Neural cell (in vitro differentiated cells): Measurements from ENCODE around the gene SERPINA1. TPM values are rescaled to one million over a fixed set of nuclear protein-coding genes. Genes with fewer than 3 reads are reported as not detected.

Experiments used
- H2AFZ ChIP-seq: fragments of 200-600, 300-800 bp; sonication (generic), shearing (Covaris generic); 2 replicates; pipeline ENCODE4 v1.6.0; 2014; ENCODE audit warnings: low read depth, mild to moderate bottlenecking, antibody characterized with exemption, low read length, moderate library complexity
- H3F3A ChIP-seq: fragments of 200-600 bp; shearing (Covaris generic); 2 replicates; pipeline ENCODE4 v1.6.1; 2016; ENCODE audit warnings: mild to moderate bottlenecking, moderate library complexity, mixed read lengths, antibody characterized with exemption, low read length; ENCODE audit not compliant: insufficient read depth, poor library complexity, severe bottlenecking
- H3K27ac ChIP-seq: fragments of 200-600, 300-800 bp; sonication (generic), shearing (Covaris generic); 2 replicates; pipeline ENCODE4 v1.5.1; 2014; ENCODE audit warnings: mild to moderate bottlenecking, low read length, moderate library complexity
- H3K27me3 ChIP-seq: fragments of 300-800, 200-600 bp; sonication (generic), shearing (Covaris generic); 2 replicates; pipeline ENCODE4 v1.6.0; 2014; ENCODE audit warnings: mild to moderate bottlenecking, low read depth, low read length, moderate library complexity; ENCODE audit not compliant: insufficient read depth
- H3K36me3 ChIP-seq: fragments of 300-800, 200-600 bp; sonication (generic), shearing (Covaris generic); 2 replicates; pipeline ENCODE4 v1.5.1; 2014; ENCODE audit warnings: mild to moderate bottlenecking, antibody characterized with exemption, low read length, moderate library complexity; ENCODE audit not compliant: insufficient read depth
- H3K4me2 ChIP-seq: fragments of 300-800, 200-600 bp; sonication (generic), shearing (Covaris generic); 2 replicates; pipeline ENCODE4 v1.6.0; 2014; ENCODE audit warnings: mild to moderate bottlenecking, low read length
- H3K4me3 ChIP-seq: fragments of 300-800, 200-600 bp; sonication (generic), shearing (Covaris generic); 2 replicates; pipeline ENCODE4 v1.5.1; 2014; ENCODE audit warnings: mild to moderate bottlenecking, low read length, moderate library complexity
- H3K79me2 ChIP-seq: fragments of 200-600 bp; shearing (Covaris generic); replicated peaks from 2 replicates; pipeline ENCODE4 v1.6.0; 2014; ENCODE audit warnings: mild to moderate bottlenecking, low read length, moderate library complexity; ENCODE audit not compliant: insufficient read depth
- H3K9ac ChIP-seq: fragments of 300-800, 200-600 bp; sonication (generic), shearing (Covaris generic); 2 replicates; pipeline ENCODE4 v1.6.1; 2016; ENCODE audit warnings: mild to moderate bottlenecking, low read length, mixed read lengths
- H3K9me2 ChIP-seq: fragments of 200-600 bp; shearing (Covaris generic); 2 replicates; pipeline ENCODE4 v1.6.1; 2016; ENCODE audit warnings: mild to moderate bottlenecking, low read length, mixed read lengths; ENCODE audit not compliant: insufficient read depth
- H3K9me3 ChIP-seq: fragments of 200-600, 300-800 bp; sonication (generic), shearing (Covaris generic); 2 replicates; pipeline ENCODE4 v1.6.1; 2016; ENCODE audit warnings: mild to moderate bottlenecking, mixed run types, low read length, moderate library complexity, mixed read lengths
- H4K20me1 ChIP-seq: fragments of 200-600 bp; shearing (Covaris generic); 2 replicates; pipeline ENCODE4 v1.6.1; 2016; ENCODE audit warnings: mild to moderate bottlenecking, mixed run types; ENCODE audit not compliant: insufficient read depth
- CTCF ChIP-seq: fragments of 450-650 bp; IDR thresholded peaks from 2 replicates; pipeline ENCODE4 v1.5.1; 2014; ENCODE audit warnings: antibody characterized with exemption, mild to moderate bottlenecking, moderate library complexity; ENCODE audit not compliant: poor library complexity, severe bottlenecking
- EP300 ChIP-seq: fragments of 450-650 bp; conservative IDR thresholded peaks from 2 replicates; pipeline ENCODE4 v1.6.1; 2014; ENCODE audit warnings: antibody characterized with exemption, mild to moderate bottlenecking, moderate library complexity; ENCODE audit not compliant: poor library complexity, severe bottlenecking
- EZH2 ChIP-seq: fragments of 200-600, 300-800 bp; shearing (Covaris generic), sonication (generic); IDR thresholded peaks from 2 replicates; pipeline ENCODE4 v1.6.1; 2014; ENCODE audit warnings: antibody characterized with exemption, low read length, borderline replicate concordance, mild to moderate bottlenecking; ENCODE audit not compliant: insufficient read depth, poor library complexity, severe bottlenecking
- MXI1 ChIP-seq: fragments of 450-650 bp; conservative IDR thresholded peaks from 2 replicates; pipeline ENCODE4 v1.6.1; 2014; ENCODE audit warnings: antibody characterized with exemption, mild to moderate bottlenecking; ENCODE audit not compliant: poor library complexity, severe bottlenecking
- SMC3 ChIP-seq: fragments of 450-650 bp; conservative IDR thresholded peaks from 2 replicates; pipeline ENCODE4 v1.6.1; 2014; ENCODE audit warnings: antibody characterized with exemption, mild to moderate bottlenecking, moderate library complexity; ENCODE audit not compliant: poor library complexity
- polyA plus RNA-seq: library from polyadenylated mRNA; depleted of rRNA; stranded (reverse); fragments of >200 nt; gene quantifications from 2 replicates; pipeline ENCODE4 v1.2.3, GENCODE V29; 2014
- TF ChIP-seq, protein P1 (sequence below): IDR thresholded peaks from 2 replicates; pipeline ENCODE4 v1.6.1; 2012; ENCODE audit warnings: borderline replicate concordance

The SERPINA1 gene
- polyA plus RNA-seq, 1 donor from 2014 or later: not detected

- H3K36me3 ChIP-seq: no peaks in the 10 kb centered on the region
- no peak overlapping the region for H2AFZ ChIP-seq
- H4K20me1 ChIP-seq: no peaks in the 10 kb centered on the region
- no peaks in the 10 kb centered on the region for H3K79me2 ChIP-seq
- TF ChIP-seq SMC3 (no peak), EP300 (no peak), MXI1 (no peak), CTCF (no peak), EZH2 (no peak)
- TF ChIP-seq, protein P1, sequence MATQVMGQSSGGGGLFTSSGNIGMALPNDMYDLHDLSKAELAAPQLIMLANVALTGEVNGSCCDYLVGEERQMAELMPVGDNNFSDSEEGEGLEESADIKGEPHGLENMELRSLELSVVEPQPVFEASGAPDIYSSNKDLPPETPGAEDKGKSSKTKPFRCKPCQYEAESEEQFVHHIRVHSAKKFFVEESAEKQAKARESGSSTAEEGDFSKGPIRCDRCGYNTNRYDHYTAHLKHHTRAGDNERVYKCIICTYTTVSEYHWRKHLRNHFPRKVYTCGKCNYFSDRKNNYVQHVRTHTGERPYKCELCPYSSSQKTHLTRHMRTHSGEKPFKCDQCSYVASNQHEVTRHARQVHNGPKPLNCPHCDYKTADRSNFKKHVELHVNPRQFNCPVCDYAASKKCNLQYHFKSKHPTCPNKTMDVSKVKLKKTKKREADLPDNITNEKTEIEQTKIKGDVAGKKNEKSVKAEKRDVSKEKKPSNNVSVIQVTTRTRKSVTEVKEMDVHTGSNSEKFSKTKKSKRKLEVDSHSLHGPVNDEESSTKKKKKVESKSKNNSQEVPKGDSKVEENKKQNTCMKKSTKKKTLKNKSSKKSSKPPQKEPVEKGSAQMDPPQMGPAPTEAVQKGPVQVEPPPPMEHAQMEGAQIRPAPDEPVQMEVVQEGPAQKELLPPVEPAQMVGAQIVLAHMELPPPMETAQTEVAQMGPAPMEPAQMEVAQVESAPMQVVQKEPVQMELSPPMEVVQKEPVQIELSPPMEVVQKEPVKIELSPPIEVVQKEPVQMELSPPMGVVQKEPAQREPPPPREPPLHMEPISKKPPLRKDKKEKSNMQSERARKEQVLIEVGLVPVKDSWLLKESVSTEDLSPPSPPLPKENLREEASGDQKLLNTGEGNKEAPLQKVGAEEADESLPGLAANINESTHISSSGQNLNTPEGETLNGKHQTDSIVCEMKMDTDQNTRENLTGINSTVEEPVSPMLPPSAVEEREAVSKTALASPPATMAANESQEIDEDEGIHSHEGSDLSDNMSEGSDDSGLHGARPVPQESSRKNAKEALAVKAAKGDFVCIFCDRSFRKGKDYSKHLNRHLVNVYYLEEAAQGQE: no peak
- no peak overlapping the region for H3K9ac ChIP-seq
- H3K27me3 ChIP-seq: no peaks in the 10 kb centered on the region
- no peak overlapping the region for H3K27ac ChIP-seq
- H3K4me3 ChIP-seq: no peak overlapping the region
- H3K9me2 ChIP-seq: no peaks in the 10 kb centered on the region
- H3F3A ChIP-seq: no peaks in the 10 kb centered on the region
- peaks cover 6% of the 10 kb centered on the region for H3K9me3 ChIP-seq
- no peak overlapping the region for H3K4me2 ChIP-seq
These were observed 39.1 kb downstream of the SERPINA1 start for GRCh38 chr14:94349276-94349675.

DNA sequence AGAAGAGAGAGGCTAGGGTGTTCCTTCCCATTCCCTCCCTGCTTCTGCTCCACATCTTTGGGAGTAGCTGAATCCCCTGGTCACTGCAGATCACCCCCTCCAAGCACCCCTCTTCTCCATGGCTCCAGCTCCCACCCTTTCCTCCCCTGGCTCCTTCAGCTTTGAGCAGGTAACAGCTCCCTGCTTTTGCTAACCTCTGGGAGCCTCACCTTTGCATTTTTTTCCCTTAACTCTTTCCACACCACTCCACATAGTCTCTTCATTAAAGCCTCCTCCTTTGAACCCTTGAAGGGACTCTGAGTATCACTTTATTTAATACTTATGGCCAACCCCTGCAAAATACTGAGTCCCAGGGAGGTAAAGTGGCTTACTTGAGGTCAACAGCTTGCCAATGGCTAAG, 39.6 kb downstream of the SERPINA1 start:
- no peaks in the 10 kb centered on the region for H3K36me3 ChIP-seq
- H3K9me2 ChIP-seq: no peaks in the 10 kb centered on the region
- no peak overlapping the region for H3K4me2 ChIP-seq
- H3K9me3 ChIP-seq: peaks cover 6% of the 10 kb centered on the region
- no peaks in the 10 kb centered on the region for H3K27me3 ChIP-seq
- no peak overlapping the region for H2AFZ ChIP-seq
- TF ChIP-seq CTCF: no peak
- H3K4me3 ChIP-seq: no peak overlapping the region
- no peaks in the 10 kb centered on the region for H3K79me2 ChIP-seq
- H4K20me1 ChIP-seq: no peaks in the 10 kb centered on the region
- no peak overlapping the region for H3K9ac ChIP-seq
- H3F3A ChIP-seq: no peaks in the 10 kb centered on the region
- H3K27ac ChIP-seq: no peak overlapping the region
